Occipital lobe (tissue), 2 donors: ENCODE data around the gene SDK2. TPM values are rescaled to one million over a fixed set of nuclear protein-coding genes. Genes with fewer than 3 reads are reported as not detected.
A peak's percentile ranks its signal among the peaks of the same experiment; 100 is the strongest.

Experiments
- DNase-seq: peaks from one replicate; lab custom pipeline; 2025; lab: John Stamatoyannopoulos, UW
- total RNA-seq: library from RNA; depleted of rRNA; stranded (reverse); fragments of >200 nt; gene quantifications from one replicate; pipeline ENCODE4 v1.2.3, GENCODE V29; 2014

The SDK2 gene
- total RNA-seq, 1 donor from 2014 or later, result 6.9 TPM

- DNase-seq, result no peak
Observed at GRCh38 chr17:73652886-73653480, 8.7 kb upstream of the SDK2 start.

GRCh38 chr17:73650617-73651200 lies 6.5 kb upstream of the SDK2 start:
- DNase-seq, result no peak

- DNase-seq, result no peak
Observed at GRCh38 chr17:73650140-73650539, 5.9 kb upstream of the SDK2 start.

GRCh38 chr17:73648974-73649373 lies 4.7 kb upstream of the SDK2 start:
- DNase-seq, result no peak

DNA sequence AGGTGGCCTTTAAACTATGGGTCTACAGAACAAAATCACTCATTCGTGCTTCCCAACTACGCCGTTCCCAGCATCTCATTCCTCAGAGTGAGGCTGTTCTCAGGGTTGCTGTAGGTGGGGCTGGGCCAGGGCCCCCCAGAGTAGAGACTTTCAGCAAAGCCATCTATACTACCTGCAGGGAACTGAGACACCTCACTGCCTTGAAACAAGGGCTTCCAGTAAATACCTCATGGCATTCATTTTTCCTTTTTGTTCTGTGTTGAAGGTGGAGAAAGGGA lies 4.2 kb upstream of the SDK2 start:
- DNase-seq, result no peak

- DNase-seq, result no peak
Observed at GRCh38 chr17:73647772-73648542, 3.7 kb upstream of the SDK2 start.

DNA sequence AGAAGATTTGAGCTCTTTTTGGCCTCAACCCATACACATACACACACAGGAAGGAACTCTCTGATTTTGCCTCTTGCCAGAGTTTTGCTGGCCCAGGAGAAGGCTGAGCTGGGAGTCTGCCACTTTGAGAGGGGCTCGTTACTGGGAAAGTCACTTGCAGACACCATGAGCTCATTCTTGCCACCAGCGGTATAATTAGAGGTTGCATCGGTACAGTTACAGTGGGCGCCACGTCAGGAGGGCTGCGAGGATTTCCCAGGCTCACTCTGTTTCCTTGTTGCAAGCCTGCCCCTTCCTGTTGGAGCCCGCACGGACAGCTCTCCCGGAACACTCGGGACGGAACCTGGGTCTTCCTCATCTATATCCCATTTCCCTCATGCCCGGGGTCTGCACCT lies 3.1 kb upstream of the SDK2 start:
- DNase-seq, result no peak

DNA sequence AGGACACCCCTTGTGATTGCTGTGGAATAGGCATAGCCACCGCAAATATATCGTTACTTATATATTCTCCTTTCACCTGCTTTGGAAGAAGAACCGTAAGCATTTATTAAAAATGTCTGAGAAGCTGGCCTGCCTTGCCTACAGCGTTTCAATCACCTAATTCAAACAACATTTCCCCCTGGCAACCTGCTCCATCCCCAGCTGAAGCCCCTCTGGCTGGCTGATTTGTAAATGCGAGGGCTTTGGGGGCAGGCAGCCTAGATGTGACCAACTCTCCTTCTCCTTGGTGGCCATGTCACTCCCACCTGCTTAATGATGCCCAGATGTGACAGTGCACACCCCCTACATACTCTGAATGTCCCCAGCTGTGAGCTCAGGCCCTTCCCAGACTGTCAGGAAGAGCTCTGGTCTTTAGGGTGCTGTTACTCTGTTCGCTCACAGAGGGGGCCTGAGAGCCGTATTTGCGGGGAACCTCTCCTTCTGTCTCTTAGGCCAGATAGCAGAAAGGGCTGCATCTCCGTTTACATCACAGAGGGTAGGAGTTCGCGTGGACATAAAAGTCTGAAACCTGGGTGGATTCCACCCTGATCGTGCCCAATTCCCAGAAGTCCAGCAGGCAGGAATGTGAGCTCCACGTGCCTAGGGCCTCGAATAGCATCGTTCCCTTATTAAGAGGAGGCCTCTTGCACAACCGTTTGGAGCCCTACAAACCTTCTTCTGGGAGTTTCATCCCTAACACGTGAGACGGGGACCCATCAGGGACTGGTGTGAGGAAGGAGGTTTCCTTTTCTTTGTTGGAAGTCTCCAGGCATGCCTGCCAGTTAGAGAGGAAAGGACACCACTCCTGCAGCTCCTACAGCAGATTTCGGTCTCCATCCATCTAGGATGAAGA lies 2.4 kb upstream of the SDK2 start:
- DNase-seq, result no peak

DNA sequence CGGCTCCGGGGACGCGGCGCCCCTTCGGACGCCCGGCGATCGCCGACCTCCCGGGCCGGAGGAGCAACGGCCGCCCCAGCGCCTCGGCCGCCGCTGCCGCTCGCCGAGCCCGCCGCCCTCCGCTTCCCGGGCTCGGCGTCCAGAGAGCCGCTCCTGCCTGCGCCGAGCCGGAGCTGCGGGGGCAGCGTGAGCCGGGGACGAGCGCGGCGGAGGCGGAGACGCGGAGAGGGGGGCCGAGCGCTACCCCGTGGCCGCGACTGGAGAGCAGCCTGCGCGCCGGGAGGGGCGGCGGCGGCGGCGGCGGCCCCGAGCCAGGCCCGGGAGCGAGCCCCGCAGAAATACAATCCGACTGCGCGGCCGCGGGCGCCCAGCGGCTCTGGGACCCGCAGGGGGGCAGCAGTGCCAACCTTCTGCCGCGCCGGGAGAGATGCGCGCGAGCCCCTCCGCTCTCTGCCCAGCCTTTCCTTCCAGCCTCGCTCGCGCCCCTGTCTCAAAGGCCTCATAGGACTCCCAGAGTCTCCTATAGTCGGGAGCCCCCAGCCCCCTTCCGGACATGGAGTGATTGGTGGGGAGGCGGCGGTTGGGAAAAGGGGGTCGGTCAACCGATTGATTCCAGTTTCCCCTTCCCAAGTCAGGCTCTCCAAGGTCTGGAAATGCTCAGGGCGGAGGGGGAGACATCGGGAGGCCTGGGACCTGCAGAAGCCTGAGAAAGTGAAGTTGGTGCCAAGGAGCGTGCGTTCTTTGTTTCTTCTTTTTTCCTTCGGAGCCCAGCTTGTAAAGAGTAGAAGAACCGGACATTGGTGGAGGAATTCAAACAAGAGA lies 1.0 kb upstream of the SDK2 start:
- peak; percentile 55 for DNase-seq

- no peak for DNase-seq
Observed at GRCh38 chr17:73643852-73644144, 447 bp downstream of the SDK2 start.

DNA sequence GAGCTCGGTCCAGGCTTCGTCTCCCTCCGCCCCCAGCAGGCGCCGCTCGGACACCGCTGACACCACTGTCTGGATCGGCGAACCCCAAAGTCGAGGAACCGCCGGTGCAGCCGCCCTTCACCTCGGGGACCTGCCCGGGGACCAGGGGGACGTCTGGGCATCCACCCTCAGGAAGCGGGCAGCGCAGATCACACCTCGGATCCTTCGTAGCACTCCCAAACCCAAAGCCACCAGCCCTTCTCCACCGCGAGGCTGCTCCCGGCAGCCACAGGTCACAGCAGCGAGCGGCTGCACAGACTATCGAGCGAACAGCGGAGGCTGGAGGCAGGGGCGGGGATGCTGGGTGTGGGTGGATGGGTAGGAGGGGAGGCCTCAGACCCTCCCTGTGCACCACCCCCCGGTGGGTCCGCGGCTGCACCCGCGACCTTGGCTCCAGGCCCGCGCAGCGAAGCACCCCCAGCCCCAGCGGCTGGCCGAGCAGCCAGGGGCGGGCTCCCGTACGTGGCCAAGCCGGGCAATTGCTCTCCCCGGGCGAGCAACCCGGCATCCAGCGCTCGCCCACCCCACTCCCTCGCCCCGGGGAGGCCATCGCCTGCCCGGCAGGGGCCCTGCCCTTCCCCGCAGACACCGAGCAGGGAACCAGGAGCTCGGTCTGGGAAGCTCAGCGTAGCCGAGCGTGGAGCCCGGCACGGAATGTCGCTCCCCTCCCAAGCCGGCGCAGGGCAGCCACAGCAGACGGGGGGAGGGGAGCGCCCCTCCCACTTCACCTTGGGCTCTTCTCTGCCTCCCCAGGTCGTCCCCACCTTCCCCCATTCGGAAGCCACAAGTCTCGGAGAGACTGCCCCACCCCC lies 1.0 kb downstream of the SDK2 start:
- no peak for DNase-seq

DNA sequence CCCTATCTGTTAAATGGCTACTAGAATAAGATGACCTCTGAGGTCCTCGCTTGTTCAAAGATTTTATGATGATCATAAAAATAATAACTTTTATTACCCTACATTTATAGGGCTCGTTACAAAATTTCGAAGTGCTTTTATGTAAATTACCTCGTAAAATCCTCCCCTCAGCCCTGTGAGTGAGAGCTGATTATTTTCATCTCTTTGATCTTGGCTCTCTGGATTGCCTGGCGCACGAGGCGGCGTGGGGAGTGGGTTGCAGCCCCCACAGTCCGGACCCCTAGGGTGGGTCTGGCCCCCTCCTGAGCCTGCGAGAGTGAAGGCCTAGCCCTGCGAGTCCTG lies 1.6 kb downstream of the SDK2 start:
- no peak for DNase-seq

- DNase-seq, result no peak
Observed at GRCh38 chr17:73641826-73642600, 2.2 kb downstream of the SDK2 start.

DNA sequence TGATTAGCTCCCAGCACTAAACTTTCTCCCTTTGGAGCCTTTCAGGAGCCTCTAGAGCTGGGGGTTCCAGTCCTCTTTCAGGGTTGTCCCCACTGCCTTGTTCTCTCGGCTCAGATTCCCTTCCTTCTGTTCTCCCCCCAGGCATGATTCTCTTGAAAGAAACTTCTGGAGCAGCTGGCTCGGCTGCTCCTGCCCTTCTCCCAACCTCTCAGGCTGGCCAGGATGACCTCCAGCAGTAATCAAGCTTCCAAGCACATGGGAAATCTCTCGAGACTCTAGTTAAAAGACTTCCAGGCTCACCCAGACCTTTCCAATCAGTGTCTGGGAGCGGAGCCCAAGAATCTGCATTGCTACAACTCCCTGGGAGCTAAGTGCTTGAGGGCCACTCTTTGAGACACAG lies 3.6 kb downstream of the SDK2 start:
- no peak for DNase-seq

DNA sequence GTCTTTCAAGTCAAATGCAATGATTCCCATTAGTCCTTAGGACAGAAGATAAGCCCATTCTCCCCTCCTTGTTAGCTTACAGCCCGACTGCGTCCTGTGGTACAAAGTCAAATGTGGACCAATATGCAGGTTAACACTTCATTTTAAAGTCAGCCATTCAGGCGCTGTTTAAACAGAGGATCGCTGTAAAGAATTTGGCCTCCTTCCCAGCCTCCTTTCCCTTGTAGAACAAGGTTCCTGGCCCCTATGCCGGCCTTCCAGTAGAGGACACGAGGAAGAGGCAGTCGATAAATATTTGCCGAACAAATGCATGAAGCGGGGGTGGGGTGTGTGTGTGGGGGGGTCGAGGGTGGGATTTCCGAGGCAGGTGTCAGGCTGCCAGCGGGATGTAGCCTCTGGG lies 4.3 kb downstream of the SDK2 start:
- no peak for DNase-seq

DNA sequence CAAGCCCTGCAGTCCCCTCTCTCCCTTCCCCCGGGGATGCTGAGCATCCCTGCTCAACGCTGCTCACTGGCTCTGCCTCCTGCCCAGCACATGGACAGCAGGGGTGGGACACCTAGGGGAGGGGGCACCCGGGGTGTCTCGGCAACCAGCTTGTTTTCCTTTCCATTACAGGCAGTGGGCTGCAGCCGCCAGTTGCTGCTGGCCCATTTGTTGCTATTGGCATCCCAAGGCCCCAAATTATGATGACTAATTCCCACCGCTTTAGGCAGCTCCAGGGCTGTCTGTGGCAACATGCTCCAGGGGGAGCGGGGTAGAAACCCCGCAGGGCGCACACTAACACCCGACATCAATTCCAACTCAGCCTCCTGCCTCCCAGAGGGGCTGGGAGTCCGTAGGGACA lies 4.9 kb downstream of the SDK2 start:
- DNase-seq, result no peak

GRCh38 chr17:73638556-73638955 lies 5.7 kb downstream of the SDK2 start:
- no peak for DNase-seq

- no peak for DNase-seq
Observed at GRCh38 chr17:73637866-73638265, 6.4 kb downstream of the SDK2 start.

DNA sequence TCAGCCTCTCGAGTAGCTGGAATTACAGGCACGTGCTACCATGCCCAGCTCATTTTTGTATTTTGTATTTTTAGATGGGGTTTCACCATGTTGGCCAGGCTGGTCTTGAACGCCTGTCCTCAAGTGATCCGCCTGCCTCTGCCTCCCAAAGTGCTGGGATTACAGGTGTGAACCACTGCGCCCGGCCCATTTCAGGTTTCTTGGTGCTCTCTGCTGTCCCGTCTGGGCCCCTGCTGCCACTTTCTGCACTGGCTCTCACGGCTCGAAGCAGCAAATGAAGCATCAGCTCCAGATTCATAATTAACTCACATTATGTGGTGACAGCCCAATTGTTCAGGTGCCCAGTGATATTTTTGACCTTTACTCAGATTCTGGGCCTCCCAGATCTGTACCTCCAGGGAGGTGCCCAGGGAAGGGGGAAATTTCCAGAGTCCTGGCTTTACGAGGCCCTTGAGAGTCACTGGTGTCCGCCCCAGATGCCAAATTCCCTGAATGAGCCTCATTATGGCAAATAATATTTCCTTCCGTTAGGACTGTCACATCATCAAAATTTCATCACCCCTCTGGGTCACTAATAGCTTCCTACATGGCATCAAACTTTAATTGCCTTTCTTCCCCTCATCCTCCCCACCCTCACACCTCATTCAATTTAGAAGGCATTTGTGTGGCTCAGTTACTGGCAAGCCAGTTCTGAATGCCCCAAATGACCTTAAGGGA lies 9.0 kb downstream of the SDK2 start:
- no peak for DNase-seq
